HEK293T (cell line): ENCODE results near the gene SEPTIN14.

Experiments
- ARNT ChIP-seq: fragments of 450-650 bp; IDR thresholded peaks from 2 replicates; pipeline ENCODE4 v1.6.1; 2017; ENCODE audit warnings: mild to moderate bottlenecking
- BHLHE40 ChIP-seq: fragments of 450-650 bp; IDR thresholded peaks from 2 replicates; pipeline ENCODE4 v1.6.1; 2016; ENCODE audit warnings: mild to moderate bottlenecking, moderate library complexity, borderline replicate concordance
- FOXA1 ChIP-seq: fragments of 450-650 bp; IDR thresholded peaks from 2 replicates; pipeline ENCODE4 v1.6.1; 2016; ENCODE audit warnings: mild to moderate bottlenecking
- NFRKB ChIP-seq: fragments of 450-650 bp; IDR thresholded peaks from 2 replicates; pipeline ENCODE4 v1.6.1; 2016; ENCODE audit warnings: mild to moderate bottlenecking, moderate library complexity
- SP1 ChIP-seq: fragments of 450-650 bp; IDR thresholded peaks from 2 replicates; pipeline ENCODE4 v1.6.1; 2017
- TARDBP ChIP-seq: fragments of 450-650 bp; IDR thresholded peaks from 2 replicates; pipeline ENCODE4 v1.6.1; 2016
- TF ChIP-seq, protein P1 (sequence below): fragments of 450-650 bp; IDR thresholded peaks from 2 replicates; pipeline ENCODE4 v1.6.1; 2016

DNA sequence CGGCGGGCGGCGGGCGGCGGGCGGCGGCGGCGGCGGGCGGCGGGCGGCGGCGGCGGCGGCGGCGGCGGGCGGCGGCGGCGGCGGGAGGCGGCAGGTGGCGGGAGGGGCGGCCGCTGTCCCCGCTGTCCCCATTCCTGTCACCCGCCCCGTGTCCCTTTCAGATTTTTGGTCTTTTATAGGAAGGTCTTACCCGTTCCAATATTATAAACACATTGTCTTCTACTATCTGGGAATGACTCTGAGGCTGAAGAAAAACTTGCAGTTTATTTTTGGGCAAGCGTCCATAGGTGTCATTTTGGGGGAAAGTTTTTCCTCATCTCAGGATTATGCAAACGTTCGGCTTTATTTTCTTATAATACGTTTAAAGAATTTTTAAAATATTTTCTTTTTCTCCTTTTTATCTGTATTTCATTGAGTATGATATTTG, 25.3 kb upstream of the SEPTIN14 start:
- no peak for TF ChIP-seq BHLHE40
- TF ChIP-seq SP1, result no peak
- TF ChIP-seq NFRKB, result no peak
- TF ChIP-seq ARNT, result no peak
- no peak for TF ChIP-seq TARDBP
- TF ChIP-seq, protein P1, sequence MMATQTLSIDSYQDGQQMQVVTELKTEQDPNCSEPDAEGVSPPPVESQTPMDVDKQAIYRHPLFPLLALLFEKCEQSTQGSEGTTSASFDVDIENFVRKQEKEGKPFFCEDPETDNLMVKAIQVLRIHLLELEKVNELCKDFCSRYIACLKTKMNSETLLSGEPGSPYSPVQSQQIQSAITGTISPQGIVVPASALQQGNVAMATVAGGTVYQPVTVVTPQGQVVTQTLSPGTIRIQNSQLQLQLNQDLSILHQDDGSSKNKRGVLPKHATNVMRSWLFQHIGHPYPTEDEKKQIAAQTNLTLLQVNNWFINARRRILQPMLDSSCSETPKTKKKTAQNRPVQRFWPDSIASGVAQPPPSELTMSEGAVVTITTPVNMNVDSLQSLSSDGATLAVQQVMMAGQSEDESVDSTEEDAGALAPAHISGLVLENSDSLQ, result no peak
- TF ChIP-seq FOXA1, result no peak
